ENCODE results near the gene SCFD2. TPM values are rescaled to one million over a fixed set of nuclear protein-coding genes. Genes with fewer than 3 reads are reported as not detected.
A peak's percentile ranks its signal among the peaks of the same experiment; 100 is the strongest.

SCFD2 gene
- total and polyA plus RNA-seq, 10 of the 15 experiments (the other 5 are each of a cell fraction or from before 2014, with no cell fraction given) = 4.8 to 37.6 (median 24.9) TPM

- TF ChIP-seq FOXM1 (IDR thresholded peaks at IDR 0.05; ENCODE audit: low read depth, low read length) (0 out of 2 replicates have a peak, but pooled peaks have one; percentile 28), IKZF1 (conservative IDR thresholded peaks at IDR 0.05) (0 out of 2 replicates have a peak, but pooled peaks have one; percentile 53), POLR2AphosphoS2 (IDR thresholded peaks at IDR 0.05; ENCODE audit: low read depth, low read length) (no peak), IRF4 (IDR thresholded peaks at IDR 0.05; ENCODE audit: low read depth, low read length) (peak; percentile 88), SIN3A (IDR thresholded peaks at IDR 0.05; ENCODE audit: low read depth, low read length) (no peak), TAF1 (IDR thresholded peaks at IDR 0.05; ENCODE audit: borderline replicate concordance, low read depth, low read length) (no peak), RELA (IDR thresholded peaks at IDR 0.05; ENCODE audit: borderline replicate concordance, partially characterized antibody) (no peak), PAX8 (IDR thresholded peaks at IDR 0.05) (peak; percentile 96), ESRRA (IDR thresholded peaks at IDR 0.05; ENCODE audit: low read length) (no peak), IKZF2 (IDR thresholded peaks at IDR 0.05) (peak; percentile 59 to 61; a peak in 2 of 4 replicates), CREM (IDR thresholded peaks at IDR 0.05; ENCODE audit: low read depth) (peak; percentile 66; the same call in 1 of the 2 replicates), ZNF217 (IDR thresholded peaks at IDR 0.05) (no peak), RUNX3 (IDR thresholded peaks at IDR 0.05; ENCODE audit: low read length) (peak; percentile 75), RELB (IDR thresholded peaks at IDR 0.05; ENCODE audit: low read depth) (peak; percentile 67; the same call in 1 of the 2 replicates), NBN (IDR thresholded peaks at IDR 0.05) (peak; percentile 63; the same call in 1 of the 2 replicates), TCF7 (IDR thresholded peaks at IDR 0.05; ENCODE audit: borderline replicate concordance) (peak; percentile 92), MYB (IDR thresholded peaks at IDR 0.05; ENCODE audit: borderline replicate concordance, low read depth, low read length) (no peak)
- TF ChIP-seq, protein P1, sequence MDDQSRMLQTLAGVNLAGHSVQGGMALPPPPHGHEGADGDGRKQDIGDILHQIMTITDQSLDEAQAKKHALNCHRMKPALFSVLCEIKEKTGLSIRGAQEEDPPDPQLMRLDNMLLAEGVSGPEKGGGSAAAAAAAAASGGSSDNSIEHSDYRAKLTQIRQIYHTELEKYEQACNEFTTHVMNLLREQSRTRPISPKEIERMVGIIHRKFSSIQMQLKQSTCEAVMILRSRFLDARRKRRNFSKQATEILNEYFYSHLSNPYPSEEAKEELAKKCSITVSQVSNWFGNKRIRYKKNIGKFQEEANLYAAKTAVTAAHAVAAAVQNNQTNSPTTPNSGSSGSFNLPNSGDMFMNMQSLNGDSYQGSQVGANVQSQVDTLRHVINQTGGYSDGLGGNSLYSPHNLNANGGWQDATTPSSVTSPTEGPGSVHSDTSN (IDR thresholded peaks at IDR 0.05; ENCODE audit: insufficient replicate concordance, low read depth, low read length) = no peak
- TF ChIP-seq, protein P2, sequence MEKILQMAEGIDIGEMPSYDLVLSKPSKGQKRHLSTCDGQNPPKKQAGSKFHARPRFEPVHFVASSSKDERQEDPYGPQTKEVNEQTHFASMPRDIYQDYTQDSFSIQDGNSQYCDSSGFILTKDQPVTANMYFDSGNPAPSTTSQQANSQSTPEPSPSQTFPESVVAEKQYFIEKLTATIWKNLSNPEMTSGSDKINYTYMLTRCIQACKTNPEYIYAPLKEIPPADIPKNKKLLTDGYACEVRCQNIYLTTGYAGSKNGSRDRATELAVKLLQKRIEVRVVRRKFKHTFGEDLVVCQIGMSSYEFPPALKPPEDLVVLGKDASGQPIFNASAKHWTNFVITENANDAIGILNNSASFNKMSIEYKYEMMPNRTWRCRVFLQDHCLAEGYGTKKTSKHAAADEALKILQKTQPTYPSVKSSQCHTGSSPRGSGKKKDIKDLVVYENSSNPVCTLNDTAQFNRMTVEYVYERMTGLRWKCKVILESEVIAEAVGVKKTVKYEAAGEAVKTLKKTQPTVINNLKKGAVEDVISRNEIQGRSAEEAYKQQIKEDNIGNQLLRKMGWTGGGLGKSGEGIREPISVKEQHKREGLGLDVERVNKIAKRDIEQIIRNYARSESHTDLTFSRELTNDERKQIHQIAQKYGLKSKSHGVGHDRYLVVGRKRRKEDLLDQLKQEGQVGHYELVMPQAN (conservative IDR thresholded peaks at IDR 0.05) = no peak
- TF ChIP-seq, protein P3, sequence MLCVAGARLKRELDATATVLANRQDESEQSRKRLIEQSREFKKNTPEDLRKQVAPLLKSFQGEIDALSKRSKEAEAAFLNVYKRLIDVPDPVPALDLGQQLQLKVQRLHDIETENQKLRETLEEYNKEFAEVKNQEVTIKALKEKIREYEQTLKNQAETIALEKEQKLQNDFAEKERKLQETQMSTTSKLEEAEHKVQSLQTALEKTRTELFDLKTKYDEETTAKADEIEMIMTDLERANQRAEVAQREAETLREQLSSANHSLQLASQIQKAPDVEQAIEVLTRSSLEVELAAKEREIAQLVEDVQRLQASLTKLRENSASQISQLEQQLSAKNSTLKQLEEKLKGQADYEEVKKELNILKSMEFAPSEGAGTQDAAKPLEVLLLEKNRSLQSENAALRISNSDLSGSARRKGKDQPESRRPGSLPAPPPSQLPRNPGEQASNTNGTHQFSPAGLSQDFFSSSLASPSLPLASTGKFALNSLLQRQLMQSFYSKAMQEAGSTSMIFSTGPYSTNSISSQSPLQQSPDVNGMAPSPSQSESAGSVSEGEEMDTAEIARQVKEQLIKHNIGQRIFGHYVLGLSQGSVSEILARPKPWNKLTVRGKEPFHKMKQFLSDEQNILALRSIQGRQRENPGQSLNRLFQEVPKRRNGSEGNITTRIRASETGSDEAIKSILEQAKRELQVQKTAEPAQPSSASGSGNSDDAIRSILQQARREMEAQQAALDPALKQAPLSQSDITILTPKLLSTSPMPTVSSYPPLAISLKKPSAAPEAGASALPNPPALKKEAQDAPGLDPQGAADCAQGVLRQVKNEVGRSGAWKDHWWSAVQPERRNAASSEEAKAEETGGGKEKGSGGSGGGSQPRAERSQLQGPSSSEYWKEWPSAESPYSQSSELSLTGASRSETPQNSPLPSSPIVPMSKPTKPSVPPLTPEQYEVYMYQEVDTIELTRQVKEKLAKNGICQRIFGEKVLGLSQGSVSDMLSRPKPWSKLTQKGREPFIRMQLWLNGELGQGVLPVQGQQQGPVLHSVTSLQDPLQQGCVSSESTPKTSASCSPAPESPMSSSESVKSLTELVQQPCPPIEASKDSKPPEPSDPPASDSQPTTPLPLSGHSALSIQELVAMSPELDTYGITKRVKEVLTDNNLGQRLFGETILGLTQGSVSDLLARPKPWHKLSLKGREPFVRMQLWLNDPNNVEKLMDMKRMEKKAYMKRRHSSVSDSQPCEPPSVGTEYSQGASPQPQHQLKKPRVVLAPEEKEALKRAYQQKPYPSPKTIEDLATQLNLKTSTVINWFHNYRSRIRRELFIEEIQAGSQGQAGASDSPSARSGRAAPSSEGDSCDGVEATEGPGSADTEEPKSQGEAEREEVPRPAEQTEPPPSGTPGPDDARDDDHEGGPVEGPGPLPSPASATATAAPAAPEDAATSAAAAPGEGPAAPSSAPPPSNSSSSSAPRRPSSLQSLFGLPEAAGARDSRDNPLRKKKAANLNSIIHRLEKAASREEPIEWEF (IDR thresholded peaks at IDR 0.05; ENCODE audit: insufficient replicate concordance, low read depth, low read length) = no peak
- TF ChIP-seq, protein P4, sequence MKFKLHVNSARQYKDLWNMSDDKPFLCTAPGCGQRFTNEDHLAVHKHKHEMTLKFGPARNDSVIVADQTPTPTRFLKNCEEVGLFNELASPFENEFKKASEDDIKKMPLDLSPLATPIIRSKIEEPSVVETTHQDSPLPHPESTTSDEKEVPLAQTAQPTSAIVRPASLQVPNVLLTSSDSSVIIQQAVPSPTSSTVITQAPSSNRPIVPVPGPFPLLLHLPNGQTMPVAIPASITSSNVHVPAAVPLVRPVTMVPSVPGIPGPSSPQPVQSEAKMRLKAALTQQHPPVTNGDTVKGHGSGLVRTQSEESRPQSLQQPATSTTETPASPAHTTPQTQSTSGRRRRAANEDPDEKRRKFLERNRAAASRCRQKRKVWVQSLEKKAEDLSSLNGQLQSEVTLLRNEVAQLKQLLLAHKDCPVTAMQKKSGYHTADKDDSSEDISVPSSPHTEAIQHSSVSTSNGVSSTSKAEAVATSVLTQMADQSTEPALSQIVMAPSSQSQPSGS (IDR thresholded peaks at IDR 0.05; ENCODE audit: low read length) = peak; percentile 63; the same call in 1 of the 2 replicates
Measured at GRCh38 chr4:53235547-53235946, 130.3 kb downstream of the SCFD2 start (continued).
